ENCODE measurements around the gene WDR54. TPM values are rescaled to one million over a fixed set of nuclear protein-coding genes. Genes with fewer than 3 reads are reported as not detected.
A peak's percentile ranks its signal among the peaks of the same experiment; 100 is the strongest.

WDR54 gene
- total RNA-seq, 1 experiment from 2014 or later: 54.9 TPM

DNA sequence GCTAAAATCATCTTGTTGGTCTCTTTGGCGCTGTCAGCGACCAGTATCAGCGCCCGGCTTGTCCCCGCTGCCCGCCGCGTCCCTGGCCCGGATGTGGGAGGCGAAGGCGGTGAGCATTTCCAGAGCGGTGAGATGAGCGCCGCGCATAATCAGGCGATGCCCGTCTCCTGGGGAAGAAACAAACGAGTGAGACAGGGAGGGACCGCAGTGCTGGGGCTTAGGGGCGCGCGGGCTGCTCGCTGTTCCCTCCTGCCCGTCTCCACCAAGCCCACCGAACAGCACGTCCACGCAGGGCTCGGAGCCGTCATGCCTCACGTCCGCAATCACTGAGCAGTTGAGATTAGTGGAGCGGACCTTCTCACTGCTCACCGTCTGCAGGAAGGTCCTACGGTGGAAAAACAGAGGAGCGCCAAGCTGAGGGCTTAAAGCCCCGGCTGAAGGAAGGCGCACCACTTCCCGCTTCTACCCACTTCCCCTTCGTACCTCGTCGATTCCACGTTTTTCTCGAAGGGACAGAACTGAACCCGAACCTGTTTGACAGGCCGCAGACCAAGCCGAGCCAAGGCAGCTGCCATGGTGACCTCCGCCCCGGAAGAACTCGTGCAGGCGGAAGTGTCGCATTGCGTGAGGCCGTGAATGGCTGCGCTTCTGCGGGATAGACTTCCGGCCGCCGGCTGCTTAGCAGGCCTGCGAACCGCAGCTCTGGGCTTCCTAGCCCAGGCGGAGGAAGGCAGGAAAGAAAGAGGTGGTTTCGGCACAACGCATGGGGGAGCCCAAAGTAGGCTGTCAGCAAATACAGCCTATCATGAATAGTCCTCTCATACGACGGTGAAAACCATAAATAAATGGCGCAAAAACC is 50.8 kb downstream of the WDR54 start, which contains the start of gene MRPL53 (continued):
- TF ChIP-seq YY1 (IDR thresholded peaks at IDR 0.05; ENCODE audit: extremely low read depth, insufficient replicate concordance, low read depth, low read length) (peak; percentile 96), POLR2A (IDR thresholded peaks at IDR 0.05; ENCODE audit: borderline replicate concordance, extremely low read depth, insufficient read depth, insufficient read length) (peak; percentile 93), RAD21 (IDR thresholded peaks at IDR 0.05; ENCODE audit: low read depth) (no peak), ZNF274 (IDR thresholded peaks at IDR 0.05; ENCODE audit: low read depth, low read length) (no peak), ZFX (IDR thresholded peaks at IDR 0.05) (peak; percentile 93)

DNA sequence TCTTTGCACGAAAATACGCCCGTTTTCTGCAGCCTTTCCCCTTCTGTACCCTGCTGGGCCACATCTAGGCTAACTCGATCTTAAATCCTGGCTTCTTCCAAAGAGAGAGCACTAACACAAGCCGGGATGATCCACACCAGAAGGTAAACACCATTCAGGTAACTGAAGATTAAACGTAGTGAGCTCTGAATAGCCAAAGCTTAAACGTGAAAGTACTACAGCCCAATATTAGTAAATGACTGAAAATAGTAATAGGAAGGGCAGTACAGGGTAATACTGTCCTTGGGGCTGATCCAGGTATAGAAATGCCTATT is 51.4 kb downstream of the WDR54 start:
- H3K4me1 ChIP-seq (ENCODE audit: control insufficient read depth in 1 of 2, insufficient read depth in 2 of 2, low read length in 2 of 2): peaks cover 12 to 18% of the 10 kb centered on the region in 2 experiments; a peak in 3 of 4 replicates
- H2AFZ ChIP-seq (ENCODE audit: low read depth, low read length, poor library complexity, severe bottlenecking): no peak overlapping the region
- ATAC-seq (peak; percentile 4), DNase-seq (ENCODE audit: low read depth, low spot score) (no peak)
- peak overlapping the region; percentile 82 for H3K27ac ChIP-seq (ENCODE audit: low read depth, low read length)
- H4K20me1 ChIP-seq (ENCODE audit: insufficient read depth): no peaks in the 10 kb centered on the region
- ChIA-PET RAD21 (ENCODE audit: low non-redundant PET in 1 of 2, low total read pairs in 2 of 2, uncharacterized antibody in 2 of 2, unreplicated experiment in 2 of 2) (interaction anchor here in 1 of 2 experiments (0.6 kb wide), 1 partner anchor 57 kb away, joined by 3 read pairs; the partner anchor contains the start of genes AUP1 and HTRA2), CTCF (interaction anchor here (1.5 kb wide), 1 partner anchor 10 kb away, joined by 11 read pairs; the partner anchor contains the start of genes CCDC142 and TTC31), POLR2A (interaction anchor here (1.2 to 2.7 kb wide), 4 partner anchors 9 to 58 kb away, joined by 3 to 25 read pairs (median 6); partner anchors contain the start of genes CCDC142, TTC31 and WBP1)
- no peaks in the 10 kb centered on the region for H3K9me2 ChIP-seq (ENCODE audit: insufficient read depth)
- no peak for TF ChIP-seq POLR2A (IDR thresholded peaks at IDR 0.05; ENCODE audit: borderline replicate concordance, extremely low read depth, insufficient read depth, insufficient read length)
- TF ChIP-seq EZH2 (IDR thresholded peaks at IDR 0.05): no peak
- TF ChIP-seq ZNF274 (IDR thresholded peaks at IDR 0.05; ENCODE audit: low read depth, low read length): no peak
- TF ChIP-seq SP1 (IDR thresholded peaks at IDR 0.05; ENCODE audit: low read depth): no peak
- TF ChIP-seq, protein P1, sequence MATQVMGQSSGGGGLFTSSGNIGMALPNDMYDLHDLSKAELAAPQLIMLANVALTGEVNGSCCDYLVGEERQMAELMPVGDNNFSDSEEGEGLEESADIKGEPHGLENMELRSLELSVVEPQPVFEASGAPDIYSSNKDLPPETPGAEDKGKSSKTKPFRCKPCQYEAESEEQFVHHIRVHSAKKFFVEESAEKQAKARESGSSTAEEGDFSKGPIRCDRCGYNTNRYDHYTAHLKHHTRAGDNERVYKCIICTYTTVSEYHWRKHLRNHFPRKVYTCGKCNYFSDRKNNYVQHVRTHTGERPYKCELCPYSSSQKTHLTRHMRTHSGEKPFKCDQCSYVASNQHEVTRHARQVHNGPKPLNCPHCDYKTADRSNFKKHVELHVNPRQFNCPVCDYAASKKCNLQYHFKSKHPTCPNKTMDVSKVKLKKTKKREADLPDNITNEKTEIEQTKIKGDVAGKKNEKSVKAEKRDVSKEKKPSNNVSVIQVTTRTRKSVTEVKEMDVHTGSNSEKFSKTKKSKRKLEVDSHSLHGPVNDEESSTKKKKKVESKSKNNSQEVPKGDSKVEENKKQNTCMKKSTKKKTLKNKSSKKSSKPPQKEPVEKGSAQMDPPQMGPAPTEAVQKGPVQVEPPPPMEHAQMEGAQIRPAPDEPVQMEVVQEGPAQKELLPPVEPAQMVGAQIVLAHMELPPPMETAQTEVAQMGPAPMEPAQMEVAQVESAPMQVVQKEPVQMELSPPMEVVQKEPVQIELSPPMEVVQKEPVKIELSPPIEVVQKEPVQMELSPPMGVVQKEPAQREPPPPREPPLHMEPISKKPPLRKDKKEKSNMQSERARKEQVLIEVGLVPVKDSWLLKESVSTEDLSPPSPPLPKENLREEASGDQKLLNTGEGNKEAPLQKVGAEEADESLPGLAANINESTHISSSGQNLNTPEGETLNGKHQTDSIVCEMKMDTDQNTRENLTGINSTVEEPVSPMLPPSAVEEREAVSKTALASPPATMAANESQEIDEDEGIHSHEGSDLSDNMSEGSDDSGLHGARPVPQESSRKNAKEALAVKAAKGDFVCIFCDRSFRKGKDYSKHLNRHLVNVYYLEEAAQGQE (IDR thresholded peaks at IDR 0.05; ENCODE audit: low read depth): no peak
- TF ChIP-seq RAD21 (IDR thresholded peaks at IDR 0.05; ENCODE audit: low read depth): no peak
- no peak for TF ChIP-seq EZH2phosphoT487 (IDR thresholded peaks at IDR 0.05; ENCODE audit: borderline replicate concordance)
- TF ChIP-seq SRF (IDR thresholded peaks at IDR 0.05; ENCODE audit: low read depth): no peak
- no peak for TF ChIP-seq CEBPB (IDR thresholded peaks at IDR 0.05; ENCODE audit: low read depth)
- no peak for TF ChIP-seq FOSL1 (IDR thresholded peaks at IDR 0.05; ENCODE audit: low read depth)
- TF ChIP-seq JUND (IDR thresholded peaks at IDR 0.05): no peak
- TF ChIP-seq SIN3A (IDR thresholded peaks at IDR 0.05; ENCODE audit: low read depth): no peak
- TF ChIP-seq ZFX (IDR thresholded peaks at IDR 0.05): no peak
- TF ChIP-seq, protein P2, sequence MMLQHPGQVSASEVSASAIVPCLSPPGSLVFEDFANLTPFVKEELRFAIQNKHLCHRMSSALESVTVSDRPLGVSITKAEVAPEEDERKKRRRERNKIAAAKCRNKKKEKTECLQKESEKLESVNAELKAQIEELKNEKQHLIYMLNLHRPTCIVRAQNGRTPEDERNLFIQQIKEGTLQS (IDR thresholded peaks at IDR 0.05): no peak
- TF ChIP-seq, protein P3, sequence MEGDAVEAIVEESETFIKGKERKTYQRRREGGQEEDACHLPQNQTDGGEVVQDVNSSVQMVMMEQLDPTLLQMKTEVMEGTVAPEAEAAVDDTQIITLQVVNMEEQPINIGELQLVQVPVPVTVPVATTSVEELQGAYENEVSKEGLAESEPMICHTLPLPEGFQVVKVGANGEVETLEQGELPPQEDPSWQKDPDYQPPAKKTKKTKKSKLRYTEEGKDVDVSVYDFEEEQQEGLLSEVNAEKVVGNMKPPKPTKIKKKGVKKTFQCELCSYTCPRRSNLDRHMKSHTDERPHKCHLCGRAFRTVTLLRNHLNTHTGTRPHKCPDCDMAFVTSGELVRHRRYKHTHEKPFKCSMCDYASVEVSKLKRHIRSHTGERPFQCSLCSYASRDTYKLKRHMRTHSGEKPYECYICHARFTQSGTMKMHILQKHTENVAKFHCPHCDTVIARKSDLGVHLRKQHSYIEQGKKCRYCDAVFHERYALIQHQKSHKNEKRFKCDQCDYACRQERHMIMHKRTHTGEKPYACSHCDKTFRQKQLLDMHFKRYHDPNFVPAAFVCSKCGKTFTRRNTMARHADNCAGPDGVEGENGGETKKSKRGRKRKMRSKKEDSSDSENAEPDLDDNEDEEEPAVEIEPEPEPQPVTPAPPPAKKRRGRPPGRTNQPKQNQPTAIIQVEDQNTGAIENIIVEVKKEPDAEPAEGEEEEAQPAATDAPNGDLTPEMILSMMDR (IDR thresholded peaks at IDR 0.05 in 2 of 3, conservative IDR thresholded peaks at IDR 0.05 in 1 of 3; ENCODE audit: borderline replicate concordance in 1 of 3, insufficient read depth in 1 of 3, low read depth in 2 of 3, low read length in 2 of 3): no peak
- H3K36me3 ChIP-seq (ENCODE audit: control insufficient read depth in 1 of 2, insufficient read depth in 2 of 2, low read length in 2 of 2): peaks cover 8 to 17% of the 10 kb centered on the region in 2 experiments; a peak in 2 of 4 replicates
- peak overlapping the region; percentile 88 for H3K4me2 ChIP-seq (ENCODE audit: low read length)
- H3K9me3 ChIP-seq (ENCODE audit: control insufficient read depth in 1 of 2, insufficient read depth in 1 of 2, low read depth in 1 of 2, low read length in 2 of 2): no peaks in the 10 kb centered on the region
- intact Hi-C loops (cut with micrococcal nuclease): no loop called here
- peak overlapping the region; percentile 94 to 96 for H3K4me3 ChIP-seq (replicated peaks in 1 of 2; ENCODE audit: low read depth in 1 of 2, low read length in 2 of 2)
- H3K9ac ChIP-seq (ENCODE audit: low read length): peak overlapping the region; percentile 87
- H3K27me3 ChIP-seq (ENCODE audit: insufficient read depth, low read length): no peaks in the 10 kb centered on the region
- H3K79me2 ChIP-seq (ENCODE audit: insufficient read depth, low read length): peaks cover 10% of the 10 kb centered on the region
- TSS peak; percentile 88 for BruUV-seq (replicated peaks)

Data from HCT116 (cell line).